Activated CD4-positive, alpha-beta T cell treated with anti-CD3 and anti-CD28 coated beads, Interleukin-2, amount 10 ng/mL, durations not matched to agents 24 days and 14 days (primary cell): Measurements from ENCODE around the gene FARP1. TPM values are rescaled to one million over a fixed set of nuclear protein-coding genes. Genes with fewer than 3 reads are reported as not detected.

Experiments used
- DNase-seq: peaks from one replicate; pipeline ENCODE4 v3.0.0; 2022
- H3K27ac Mint-ChIP-seq: one replicate; pipeline ENCODE4 v1.8.0; 2022; ENCODE audit warnings: mild to moderate bottlenecking, mixed read lengths
- H3K27me3 Mint-ChIP-seq: one replicate; pipeline ENCODE4 v1.8.0; 2022; ENCODE audit warnings: mixed read lengths
- H3K36me3 Mint-ChIP-seq: one replicate; pipeline ENCODE4 v1.8.0; 2022; ENCODE audit warnings: low read depth, mild to moderate bottlenecking, mixed read lengths
- H3K4me1 Mint-ChIP-seq: one replicate; pipeline ENCODE4 v1.8.0; 2021; ENCODE audit warnings: mixed read lengths
- H3K4me3 Mint-ChIP-seq: one replicate; pipeline ENCODE4 v1.8.0; 2022; ENCODE audit warnings: mild to moderate bottlenecking, moderate library complexity, mixed read lengths
- H3K9me3 Mint-ChIP-seq: one replicate; pipeline ENCODE4 v1.8.0; 2021; ENCODE audit warnings: mixed read lengths
- intact Hi-C: fragments of 100-400 bp; cut with micrococcal nuclease; formaldehyde crosslinking; loops from one replicate; pipeline ENCODE4 v1.15.1; 2023
- total RNA-seq: library from RNA; stranded (reverse); gene quantifications from 2 replicates; pipeline ENCODE4 v1.2.3, GENCODE V29; 2022

FARP1 gene
- total RNA-seq, 1 donor from 2014 or later, result 0.37 TPM

DNA sequence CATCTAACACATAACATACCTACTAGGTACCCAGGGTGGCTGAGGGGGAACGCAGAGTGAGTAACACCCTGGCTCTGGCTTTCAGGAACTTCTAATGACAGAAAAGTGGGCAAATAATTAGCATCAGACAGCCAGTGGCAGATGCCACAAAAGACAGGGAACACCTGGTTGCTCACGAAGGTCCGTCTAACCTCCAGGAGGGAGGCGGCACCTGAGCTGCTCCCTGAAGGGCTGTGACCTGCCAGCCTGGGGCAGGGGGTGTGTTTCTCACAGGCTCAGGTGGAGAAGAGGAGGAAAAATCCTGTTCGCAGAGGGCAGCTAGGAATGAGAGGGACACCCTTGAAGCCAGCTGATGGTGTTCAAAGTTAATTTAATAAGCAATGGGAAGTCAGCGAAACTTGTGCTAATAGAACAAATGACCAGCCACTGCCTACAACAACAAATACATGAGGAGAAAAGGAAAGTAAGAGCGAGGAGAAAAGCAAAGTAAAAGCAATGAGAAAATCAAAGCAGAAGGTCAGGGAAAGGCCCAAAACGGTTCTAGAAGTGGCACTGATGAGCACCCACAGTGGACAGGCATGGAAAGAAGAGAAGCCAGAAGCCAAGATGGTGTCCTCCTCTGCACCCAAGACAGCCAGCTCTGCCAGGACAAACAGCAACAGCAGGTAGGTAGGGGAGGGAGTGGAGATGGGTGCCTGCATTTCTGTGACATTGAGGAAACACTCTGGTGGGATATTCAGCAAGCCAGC is 346.7 kb downstream of the FARP1 start:
- intact Hi-C loops, result loop anchor here (2.0 kb wide), 1 partner anchor 15 kb away; no protein-coding TSS in a partner anchor
- H3K27me3 Mint-ChIP-seq, result no peaks in the 10 kb centered on the region
- H3K4me1 Mint-ChIP-seq, result peaks cover 47% of the 10 kb centered on the region
- DNase-seq, result no peak
- peaks cover 7% of the 10 kb centered on the region for H3K36me3 Mint-ChIP-seq
- H3K4me3 Mint-ChIP-seq, result no peak overlapping the region
- H3K27ac Mint-ChIP-seq, result no peak overlapping the region
- H3K9me3 Mint-ChIP-seq, result no peaks in the 10 kb centered on the region

GRCh38 chr13:98490195-98490836 is 347.4 kb downstream of the FARP1 start:
- DNase-seq, result no peak
- no peak overlapping the region for H3K27ac Mint-ChIP-seq
- intact Hi-C loops, result no loop called here
- H3K36me3 Mint-ChIP-seq, result peaks cover 5% of the 10 kb centered on the region
- no peaks in the 10 kb centered on the region for H3K27me3 Mint-ChIP-seq
- H3K4me3 Mint-ChIP-seq, result no peak overlapping the region
- peaks cover 44% of the 10 kb centered on the region for H3K4me1 Mint-ChIP-seq
- no peaks in the 10 kb centered on the region for H3K9me3 Mint-ChIP-seq

DNA sequence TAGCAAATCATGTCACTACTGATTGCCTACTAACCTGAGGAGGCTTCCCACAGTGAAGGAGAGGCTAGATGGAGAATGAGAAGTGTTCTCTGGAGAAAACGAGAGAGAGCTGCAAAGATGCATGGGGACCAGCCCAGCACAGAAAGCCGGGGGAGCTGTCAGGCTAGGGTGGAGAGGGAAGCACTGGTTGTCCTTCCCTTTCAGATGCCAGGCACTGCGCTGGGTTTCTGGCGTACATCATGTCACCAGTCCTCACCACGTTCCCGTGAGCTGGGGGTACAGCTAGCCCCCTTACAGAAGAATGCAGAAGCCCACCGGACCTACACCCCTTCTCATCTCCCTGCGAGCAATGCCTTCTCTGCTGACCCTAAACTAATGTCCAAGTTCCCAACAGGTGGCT is 348.0 kb downstream of the FARP1 start:
- Mint-ChIP-seq H3K27ac (no peak overlapping the region), H3K4me1 (peaks cover 39% of the 10 kb centered on the region), H3K36me3 (peaks cover 5% of the 10 kb centered on the region), H3K9me3 (no peaks in the 10 kb centered on the region), H3K4me3 (no peak overlapping the region), H3K27me3 (no peaks in the 10 kb centered on the region)
- DNase-seq, result no peak
- intact Hi-C loops, result no loop called here

- no peaks in the 10 kb centered on the region for H3K27me3 Mint-ChIP-seq
- H3K27ac Mint-ChIP-seq, result no peak overlapping the region
- intact Hi-C loops, result no loop called here
- H3K4me1 Mint-ChIP-seq, result peaks cover 45% of the 10 kb centered on the region
- H3K9me3 Mint-ChIP-seq, result no peaks in the 10 kb centered on the region
- peaks cover 10% of the 10 kb centered on the region for H3K36me3 Mint-ChIP-seq
- H3K4me3 Mint-ChIP-seq, result no peak overlapping the region
- DNase-seq, result no peak
These were observed 349.6 kb downstream of the FARP1 start for GRCh38 chr13:98492335-98493041.

DNA sequence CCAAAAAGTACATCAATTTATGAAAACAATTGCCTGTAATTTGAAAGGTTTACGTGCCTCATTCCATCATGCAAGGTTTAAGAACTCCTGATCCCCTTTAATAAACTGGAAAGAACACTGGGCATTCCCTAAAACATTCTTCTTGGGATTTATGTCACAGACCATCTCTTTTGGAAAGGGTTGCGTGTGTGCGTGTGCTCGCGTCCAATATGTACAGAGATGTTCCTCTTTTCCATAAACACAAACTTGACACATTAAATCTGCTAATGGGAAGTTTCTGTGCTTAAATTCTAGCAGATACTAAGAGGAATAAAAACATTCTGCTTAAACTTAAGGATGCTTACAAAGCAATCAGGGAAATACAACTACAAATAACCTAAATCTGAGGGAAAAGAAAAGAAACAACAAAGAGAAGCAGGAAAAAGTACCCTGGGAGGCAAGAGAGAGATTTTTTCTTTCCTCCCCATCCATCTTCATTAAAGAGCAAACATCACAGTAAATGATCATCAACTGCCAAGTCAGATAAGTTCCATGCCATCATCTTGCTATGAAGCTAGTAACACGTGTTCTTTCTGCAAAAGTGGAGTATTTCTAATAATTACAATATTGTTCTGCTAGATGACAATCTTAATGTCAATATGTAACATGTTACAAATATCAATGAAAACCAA is 350.3 kb downstream of the FARP1 start:
- Mint-ChIP-seq H3K27me3 (no peaks in the 10 kb centered on the region), H3K4me3 (no peak overlapping the region), H3K9me3 (no peaks in the 10 kb centered on the region), H3K36me3 (peaks cover 14% of the 10 kb centered on the region), H3K4me1 (peaks cover 46% of the 10 kb centered on the region), H3K27ac (no peak overlapping the region)
- intact Hi-C loops, result no loop called here
- no peak for DNase-seq

- H3K4me1 Mint-ChIP-seq, result peaks cover 41% of the 10 kb centered on the region
- peaks cover 22% of the 10 kb centered on the region for H3K36me3 Mint-ChIP-seq
- H3K27ac Mint-ChIP-seq, result no peak overlapping the region
- DNase-seq, result no peak
- H3K4me3 Mint-ChIP-seq, result no peak overlapping the region
- no peaks in the 10 kb centered on the region for H3K27me3 Mint-ChIP-seq
- intact Hi-C loops, result no loop called here
- H3K9me3 Mint-ChIP-seq, result no peaks in the 10 kb centered on the region
These were observed 351.9 kb downstream of the FARP1 start for GRCh38 chr13:98494769-98495168.

- Mint-ChIP-seq H3K27ac (peak overlapping the region; percentile 25), H3K4me1 (peaks cover 37% of the 10 kb centered on the region), H3K27me3 (no peaks in the 10 kb centered on the region), H3K36me3 (peaks cover 24% of the 10 kb centered on the region), H3K4me3 (no peak overlapping the region), H3K9me3 (no peaks in the 10 kb centered on the region)
- intact Hi-C loops, result no loop called here
- no peak for DNase-seq
These were observed 353.0 kb downstream of the FARP1 start for GRCh38 chr13:98495627-98496478.

- H3K9me3 Mint-ChIP-seq, result no peaks in the 10 kb centered on the region
- H3K36me3 Mint-ChIP-seq, result peaks cover 21% of the 10 kb centered on the region
- DNase-seq, result no peak
- H3K4me3 Mint-ChIP-seq, result no peak overlapping the region
- intact Hi-C loops, result no loop called here
- H3K4me1 Mint-ChIP-seq, result peaks cover 34% of the 10 kb centered on the region
- no peak overlapping the region for H3K27ac Mint-ChIP-seq
- no peaks in the 10 kb centered on the region for H3K27me3 Mint-ChIP-seq
These were observed 353.5 kb downstream of the FARP1 start for GRCh38 chr13:98496479-98496791.

GRCh38 chr13:98496966-98497365 is 354.1 kb downstream of the FARP1 start:
- Mint-ChIP-seq H3K9me3 (no peaks in the 10 kb centered on the region), H3K27ac (no peak overlapping the region), H3K4me1 (peaks cover 35% of the 10 kb centered on the region), H3K36me3 (peaks cover 23% of the 10 kb centered on the region), H3K4me3 (no peak overlapping the region), H3K27me3 (no peaks in the 10 kb centered on the region)
- no peak for DNase-seq
- intact Hi-C loops, result no loop called here

DNA sequence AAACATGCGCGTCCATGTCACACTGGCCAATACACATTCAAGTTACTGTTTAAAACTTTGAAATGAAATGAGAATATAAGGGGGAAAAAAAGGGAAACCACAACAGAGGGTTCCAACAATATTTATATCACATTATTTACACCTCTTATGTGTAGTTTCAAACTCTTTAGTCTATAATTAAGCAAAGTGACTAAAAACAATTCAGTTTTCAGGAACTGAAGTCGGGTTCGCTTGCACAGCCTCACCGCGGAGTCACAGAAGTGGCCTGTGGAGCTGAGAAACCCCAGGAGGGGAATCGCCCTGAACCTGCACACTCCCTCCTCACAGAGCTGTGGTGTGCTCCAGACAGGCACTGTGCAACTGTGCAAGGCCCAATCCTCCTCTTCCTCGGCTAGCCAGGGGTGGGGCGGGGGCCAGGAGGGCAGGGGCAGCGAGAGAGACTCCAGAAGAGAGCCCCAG is 358.1 kb downstream of the FARP1 start:
- Mint-ChIP-seq H3K4me3 (no peak overlapping the region), H3K4me1 (peaks cover 62% of the 10 kb centered on the region), H3K27me3 (no peaks in the 10 kb centered on the region), H3K9me3 (no peaks in the 10 kb centered on the region), H3K27ac (no peak overlapping the region), H3K36me3 (peaks cover 39% of the 10 kb centered on the region)
- intact Hi-C loops, result no loop called here
- DNase-seq, result no peak

DNA sequence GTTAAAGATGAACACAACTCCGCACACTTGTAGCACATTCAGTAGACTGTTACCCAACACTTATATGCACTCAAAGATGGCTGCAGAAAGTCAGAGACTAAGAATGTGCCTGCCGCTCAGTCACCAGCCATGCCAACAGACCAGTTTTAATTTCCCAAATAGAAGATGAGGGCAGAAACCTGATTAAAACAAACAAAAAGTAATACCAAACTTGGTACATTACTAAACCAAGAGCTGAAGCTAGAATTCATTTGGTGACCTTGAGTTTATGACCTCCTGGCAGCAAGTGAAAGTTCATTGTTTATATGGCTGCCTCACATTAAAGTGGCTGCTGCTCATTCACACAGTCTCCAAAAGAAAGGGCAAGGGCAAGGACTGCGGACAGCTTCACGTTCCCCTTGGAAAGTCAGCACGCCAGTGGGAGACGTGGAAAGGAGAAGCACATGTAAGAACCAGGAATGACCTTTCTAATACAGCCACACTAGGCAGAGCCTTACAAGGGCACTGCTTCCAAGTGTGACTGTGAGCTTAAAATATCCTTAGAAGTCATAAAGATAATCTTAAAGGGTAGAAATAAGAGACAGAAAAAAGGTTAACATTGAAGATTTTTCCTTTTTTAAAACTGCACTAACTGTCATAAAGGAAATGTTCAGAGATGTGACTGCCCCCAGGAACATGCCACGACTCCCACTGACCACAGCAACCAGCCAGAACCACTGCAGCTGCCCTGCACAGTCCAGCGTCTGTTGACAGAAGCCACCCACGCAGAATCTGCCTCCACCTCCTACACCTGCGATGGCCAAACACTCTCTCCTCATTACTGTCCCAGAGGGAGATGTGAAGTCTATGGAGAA is 360.5 kb downstream of the FARP1 start:
- H3K4me3 Mint-ChIP-seq, result no peak overlapping the region
- no peak for DNase-seq
- H3K4me1 Mint-ChIP-seq, result peaks cover 53% of the 10 kb centered on the region
- no peaks in the 10 kb centered on the region for H3K9me3 Mint-ChIP-seq
- peak overlapping the region; percentile 71 for H3K27ac Mint-ChIP-seq
- intact Hi-C loops, result loop anchor here (2.0 kb wide), 1 partner anchor 15 kb away; no protein-coding TSS in a partner anchor
- no peaks in the 10 kb centered on the region for H3K27me3 Mint-ChIP-seq
- peaks cover 45% of the 10 kb centered on the region for H3K36me3 Mint-ChIP-seq

DNA sequence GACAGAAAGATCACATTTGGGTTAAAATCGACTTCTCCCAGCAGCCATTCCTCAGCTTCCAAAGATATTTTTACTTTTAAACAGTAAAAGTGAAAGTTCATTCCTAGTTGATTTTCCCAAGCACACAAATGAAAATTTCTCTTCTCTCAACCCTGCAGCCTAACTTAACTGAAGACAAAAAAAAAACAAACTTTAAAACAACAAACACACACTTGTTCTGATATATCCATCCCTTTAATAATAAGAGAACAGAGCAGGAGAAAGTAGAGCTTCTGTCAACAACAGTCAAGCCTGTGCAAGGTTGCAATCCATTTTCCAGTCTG is 361.1 kb downstream of the FARP1 start:
- Mint-ChIP-seq H3K27ac (peak overlapping the region; percentile 71), H3K4me3 (no peak overlapping the region), H3K4me1 (peaks cover 59% of the 10 kb centered on the region), H3K27me3 (no peaks in the 10 kb centered on the region), H3K36me3 (peaks cover 44% of the 10 kb centered on the region), H3K9me3 (no peaks in the 10 kb centered on the region)
- no peak for DNase-seq
- intact Hi-C loops, result loop anchor here (2.0 kb wide), 1 partner anchor 15 kb away; no protein-coding TSS in a partner anchor
